NCI-H226 (cell line): Measurements from ENCODE around the gene ADGRB3.
"Not testable (repeated sequence)": the region's sequence is repeated elsewhere in the genome, so short reads cannot be mapped to it uniquely, and the experiment has no call there.

Source experiments
- DNase-seq: peaks from one replicate; pipeline ENCODE4 v3.0.0-alpha.2; 2015

Gene ADGRB3

GRCh38 chr6:69279805-69280204 is 644.7 kb downstream of the ADGRB3 start:
- no peak for DNase-seq

GRCh38 chr6:69280858-69281257 is 645.8 kb downstream of the ADGRB3 start:
- no peak for DNase-seq

GRCh38 chr6:69284176-69284730 is 649.2 kb downstream of the ADGRB3 start:
- no peak for DNase-seq

GRCh38 chr6:69285054-69285453 is 650.0 kb downstream of the ADGRB3 start:
- DNase-seq, result no peak

- no peak for DNase-seq
Observed at GRCh38 chr6:69286331-69286730, 651.2 kb downstream of the ADGRB3 start.

- not testable (repeated sequence) for DNase-seq
Observed at GRCh38 chr6:69288198-69288597, 653.1 kb downstream of the ADGRB3 start.

GRCh38 chr6:69289689-69290495 is 654.8 kb downstream of the ADGRB3 start:
- no peak for DNase-seq

- no peak for DNase-seq
Observed at GRCh38 chr6:69293471-69293870, 658.4 kb downstream of the ADGRB3 start.

GRCh38 chr6:69294407-69294806 is 659.3 kb downstream of the ADGRB3 start:
- no peak for DNase-seq

- DNase-seq, result no peak
Observed at GRCh38 chr6:69294862-69295261, 659.8 kb downstream of the ADGRB3 start.

GRCh38 chr6:69303382-69303781 is 668.3 kb downstream of the ADGRB3 start:
- no peak for DNase-seq

- DNase-seq, result no peak
Observed at GRCh38 chr6:69305456-69305855, 670.4 kb downstream of the ADGRB3 start.

- no peak for DNase-seq
Observed at GRCh38 chr6:69308584-69308983, 673.5 kb downstream of the ADGRB3 start.

- DNase-seq, result no peak
Observed at GRCh38 chr6:69311888-69312287, 676.8 kb downstream of the ADGRB3 start.

GRCh38 chr6:69314001-69314400 is 678.9 kb downstream of the ADGRB3 start:
- DNase-seq, result no peak

- DNase-seq, result no peak
Observed at GRCh38 chr6:69314531-69314930, 679.4 kb downstream of the ADGRB3 start.

- no peak for DNase-seq
Observed at GRCh38 chr6:69331886-69332285, 696.8 kb downstream of the ADGRB3 start.

- DNase-seq, result no peak
Observed at GRCh38 chr6:69337311-69337710, 702.2 kb downstream of the ADGRB3 start.

GRCh38 chr6:69338431-69339162 is 703.5 kb downstream of the ADGRB3 start:
- DNase-seq, result no peak

GRCh38 chr6:69339163-69339550 is 704.1 kb downstream of the ADGRB3 start:
- DNase-seq, result no peak

GRCh38 chr6:69340196-69340595 is 705.1 kb downstream of the ADGRB3 start:
- DNase-seq, result no peak

GRCh38 chr6:69343851-69344250 is 708.8 kb downstream of the ADGRB3 start:
- DNase-seq, result no peak

GRCh38 chr6:69349771-69350170 is 714.7 kb downstream of the ADGRB3 start:
- no peak for DNase-seq

GRCh38 chr6:69362209-69362608 is 727.1 kb downstream of the ADGRB3 start:
- no peak for DNase-seq
